Central memory CD8-positive, alpha-beta T cell (primary cell): Measurements from ENCODE around the gene FOXB2.
"Not testable (repeated sequence)": the region's sequence is repeated elsewhere in the genome, so short reads cannot be mapped to it uniquely, and the experiment has no call there.

ENCODE experiments used
- ATAC-seq: fragments of 150-1000 bp; cut with Tn5 transposase; replicated peaks from 2 replicates; pipeline ENCODE4 v1.10.0; 2022; ENCODE audit warnings: mild to moderate bottlenecking, moderate FRiP score, moderate number of reproducible peaks; ENCODE audit not compliant: poor library complexity, severe bottlenecking; ENCODE audit errors: extremely low read depth
- DNase-seq, 2 donors: peaks; one replicate each; pipeline ENCODE4 v3.0.0; 2021; ENCODE audit warnings: low spot score in 2 of 2
- H3K27ac Mint-ChIP-seq: one replicate; pipeline ENCODE4 v1.8.0; 2022; ENCODE audit warnings: low read depth, mild to moderate bottlenecking, moderate library complexity, mixed read lengths
- H3K27me3 Mint-ChIP-seq: one replicate; pipeline ENCODE4 v1.8.0; 2022; ENCODE audit warnings: mixed read lengths
- H3K36me3 Mint-ChIP-seq: one replicate; pipeline ENCODE4 v1.8.0; 2022; ENCODE audit warnings: mild to moderate bottlenecking, moderate library complexity, mixed read lengths; ENCODE audit not compliant: insufficient read depth
- H3K4me1 Mint-ChIP-seq: one replicate; pipeline ENCODE4 v1.8.0; 2022; ENCODE audit warnings: mixed read lengths
- H3K4me3 Mint-ChIP-seq: one replicate; pipeline ENCODE4 v1.8.0; 2022; ENCODE audit warnings: mild to moderate bottlenecking, moderate library complexity, mixed read lengths
- H3K9me3 Mint-ChIP-seq: one replicate; pipeline ENCODE4 v1.8.0; 2022; ENCODE audit warnings: mixed read lengths

Gene FOXB2

DNA sequence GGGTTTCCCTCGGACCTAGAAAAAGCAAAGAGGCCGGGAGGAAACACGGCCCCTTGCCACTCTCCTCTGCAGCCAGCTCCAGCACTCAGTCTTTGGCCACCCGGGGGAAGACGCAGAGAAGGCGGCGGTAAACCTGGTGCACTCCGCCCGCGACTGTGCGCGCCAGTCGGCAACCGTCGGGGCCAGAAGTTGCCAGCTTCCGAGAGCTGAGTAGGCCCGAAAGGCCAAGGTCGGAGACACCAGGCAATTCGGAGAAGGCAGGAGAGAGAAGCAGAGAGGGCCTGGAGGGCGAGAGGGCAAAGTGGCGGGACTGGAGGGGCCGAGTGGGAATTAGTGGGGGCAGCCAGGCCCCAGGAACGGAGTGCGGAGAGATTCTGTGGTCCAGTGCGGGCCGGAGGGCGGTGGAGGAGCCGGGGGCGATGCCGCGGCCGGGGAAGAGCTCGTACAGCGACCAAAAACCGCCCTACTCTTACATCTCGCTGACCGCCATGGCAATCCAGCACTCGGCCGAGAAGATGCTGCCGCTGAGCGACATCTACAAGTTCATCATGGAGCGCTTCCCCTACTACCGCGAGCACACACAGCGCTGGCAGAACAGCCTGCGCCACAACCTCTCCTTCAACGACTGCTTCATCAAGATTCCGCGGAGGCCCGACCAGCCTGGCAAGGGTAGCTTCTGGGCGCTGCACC is at the start of gene FOXB2:
Gene FOXB2 (plus strand): TSS at position 420 of the 690 bp plus-strand sequence. CDS start 0 bp downstream, at position 420.
- Mint-ChIP-seq H3K27ac (no peak within 1 kb of the TSS), H3K9me3 (no peaks in the 10 kb centered on the region), H3K36me3 (peaks cover 7% of the 10 kb centered on the region), H3K27me3 (peaks cover 92% of the 10 kb centered on the region), H3K4me1 (peaks cover 9% of the 10 kb centered on the region), H3K4me3 (no peak within 1 kb of the TSS)
- ATAC-seq, result no peak
- no peak for DNase-seq

DNA sequence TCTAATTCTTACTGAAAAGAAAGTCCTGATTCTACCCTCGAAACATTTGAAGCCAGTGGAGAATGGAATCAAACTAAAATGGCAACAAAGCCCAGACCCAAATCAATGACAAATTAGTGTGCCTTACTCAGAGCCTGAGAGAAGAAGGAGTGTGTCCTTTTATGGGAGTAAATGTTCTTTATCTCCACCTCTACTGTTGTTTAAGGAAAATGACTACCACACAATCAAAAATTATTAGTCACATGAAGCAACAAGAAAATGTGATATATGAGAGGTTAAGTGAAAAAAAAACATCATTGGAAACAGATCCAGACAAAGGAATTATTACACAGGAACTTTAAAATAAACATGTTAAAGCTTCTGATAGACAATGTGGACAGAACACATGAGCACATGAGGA is 49.7 kb upstream of the FOXB2 start:
- ATAC-seq (no peak), DNase-seq (no peak)
- H3K4me3 Mint-ChIP-seq, result no peak overlapping the region
- H3K36me3 Mint-ChIP-seq, result no peaks in the 10 kb centered on the region
- no peak overlapping the region for H3K27ac Mint-ChIP-seq
- peaks cover 8% of the 10 kb centered on the region for H3K27me3 Mint-ChIP-seq
- H3K4me1 Mint-ChIP-seq, result no peaks in the 10 kb centered on the region
- H3K9me3 Mint-ChIP-seq, result no peaks in the 10 kb centered on the region

DNA sequence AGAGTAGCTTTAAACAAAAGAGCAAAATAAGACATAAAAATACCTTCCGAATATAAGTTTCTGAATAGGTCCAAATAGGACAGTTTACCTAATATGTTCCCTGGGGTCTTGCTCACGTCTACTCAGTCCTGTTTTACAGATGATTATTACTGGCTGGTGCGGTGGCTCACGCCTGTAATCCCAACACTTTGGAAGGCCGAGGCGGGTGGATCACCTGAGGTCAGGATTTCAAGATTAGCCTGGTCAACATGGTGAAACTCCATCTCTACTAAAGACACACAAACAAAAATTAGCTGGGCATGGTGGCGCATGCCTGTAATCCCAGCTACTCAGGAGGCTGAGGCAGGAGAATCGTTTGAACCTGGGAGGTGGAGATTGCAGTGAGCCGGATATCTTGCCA is 40.6 kb upstream of the FOXB2 start:
- peaks cover 24% of the 10 kb centered on the region for H3K27me3 Mint-ChIP-seq
- H3K4me1 Mint-ChIP-seq, H3K9me3 Mint-ChIP-seq, H3K27ac Mint-ChIP-seq, H3K4me3 Mint-ChIP-seq, ATAC-seq, H3K36me3 Mint-ChIP-seq, DNase-seq: not testable (repeated sequence)

DNA sequence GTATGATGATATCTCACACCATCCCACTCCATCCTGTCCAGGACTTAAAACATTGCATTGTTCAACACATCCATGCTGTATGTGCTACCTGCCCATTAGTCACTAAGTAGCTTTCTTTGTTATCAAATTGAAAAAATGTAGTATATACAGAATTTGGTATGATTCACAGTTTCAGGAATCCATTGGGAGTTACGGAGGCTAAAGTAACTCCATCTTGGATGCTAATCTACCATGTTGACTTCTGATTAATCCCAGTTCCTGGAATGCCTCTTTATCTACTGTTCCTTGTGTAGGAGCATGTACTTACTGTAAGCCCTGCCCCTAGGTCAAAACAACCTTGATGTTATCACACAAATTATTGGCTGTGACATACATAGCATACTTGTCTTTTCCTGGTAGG is 38.9 kb upstream of the FOXB2 start:
- no peak overlapping the region for H3K27ac Mint-ChIP-seq
- ATAC-seq (no peak), DNase-seq (no peak)
- H3K36me3 Mint-ChIP-seq, result no peaks in the 10 kb centered on the region
- peaks cover 24% of the 10 kb centered on the region for H3K27me3 Mint-ChIP-seq
- no peaks in the 10 kb centered on the region for H3K4me1 Mint-ChIP-seq
- H3K9me3 Mint-ChIP-seq, result no peaks in the 10 kb centered on the region
- no peak overlapping the region for H3K4me3 Mint-ChIP-seq

DNA sequence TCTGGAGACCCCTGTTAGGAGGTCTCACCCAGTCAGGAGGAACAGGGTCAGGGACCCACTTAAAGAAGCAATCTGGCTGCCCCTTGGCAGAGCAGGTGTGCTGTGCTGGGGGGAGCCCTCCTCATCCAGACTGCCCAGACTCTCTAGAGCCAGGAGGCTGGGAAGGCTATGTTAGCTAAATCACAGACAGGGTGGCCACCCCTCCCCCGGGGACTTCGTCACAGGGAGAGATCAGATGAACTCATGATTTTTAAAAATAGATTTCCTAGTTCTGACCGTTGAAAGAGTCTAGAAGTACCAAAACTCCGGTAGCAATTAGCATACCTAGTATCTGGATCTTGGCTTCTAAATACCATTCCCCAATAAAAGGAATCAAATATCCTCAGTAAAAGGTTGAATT is 35.0 kb upstream of the FOXB2 start:
- Mint-ChIP-seq H3K27ac (no peak overlapping the region), H3K4me3 (no peak overlapping the region), H3K36me3 (no peaks in the 10 kb centered on the region), H3K4me1 (no peaks in the 10 kb centered on the region), H3K27me3 (no peaks in the 10 kb centered on the region), H3K9me3 (no peaks in the 10 kb centered on the region)
- ATAC-seq, result no peak
- DNase-seq, result no peak

DNA sequence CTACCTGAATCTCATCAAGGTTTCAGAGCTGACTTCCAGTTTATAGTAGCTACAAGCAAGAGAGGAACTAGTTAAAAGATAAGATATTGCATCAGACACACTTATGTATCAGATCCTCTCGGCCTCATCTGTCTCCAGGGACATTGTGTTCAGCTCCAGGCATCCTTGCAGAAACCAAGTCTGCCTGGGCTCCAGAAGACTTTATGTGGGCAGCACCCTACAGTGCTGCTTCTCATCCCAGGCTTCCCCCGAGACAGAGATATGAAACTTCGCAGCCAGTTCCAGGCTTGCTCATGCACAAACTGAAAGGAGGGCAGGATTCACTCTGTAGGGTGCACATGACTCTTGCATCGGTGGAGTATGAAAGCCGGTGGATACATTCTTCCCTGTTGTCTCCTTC is 33.9 kb upstream of the FOXB2 start:
- no peak overlapping the region for H3K4me3 Mint-ChIP-seq
- no peaks in the 10 kb centered on the region for H3K9me3 Mint-ChIP-seq
- DNase-seq (no peak), ATAC-seq (no peak)
- no peaks in the 10 kb centered on the region for H3K36me3 Mint-ChIP-seq
- H3K4me1 Mint-ChIP-seq, result no peaks in the 10 kb centered on the region
- no peak overlapping the region for H3K27ac Mint-ChIP-seq
- no peaks in the 10 kb centered on the region for H3K27me3 Mint-ChIP-seq

DNA sequence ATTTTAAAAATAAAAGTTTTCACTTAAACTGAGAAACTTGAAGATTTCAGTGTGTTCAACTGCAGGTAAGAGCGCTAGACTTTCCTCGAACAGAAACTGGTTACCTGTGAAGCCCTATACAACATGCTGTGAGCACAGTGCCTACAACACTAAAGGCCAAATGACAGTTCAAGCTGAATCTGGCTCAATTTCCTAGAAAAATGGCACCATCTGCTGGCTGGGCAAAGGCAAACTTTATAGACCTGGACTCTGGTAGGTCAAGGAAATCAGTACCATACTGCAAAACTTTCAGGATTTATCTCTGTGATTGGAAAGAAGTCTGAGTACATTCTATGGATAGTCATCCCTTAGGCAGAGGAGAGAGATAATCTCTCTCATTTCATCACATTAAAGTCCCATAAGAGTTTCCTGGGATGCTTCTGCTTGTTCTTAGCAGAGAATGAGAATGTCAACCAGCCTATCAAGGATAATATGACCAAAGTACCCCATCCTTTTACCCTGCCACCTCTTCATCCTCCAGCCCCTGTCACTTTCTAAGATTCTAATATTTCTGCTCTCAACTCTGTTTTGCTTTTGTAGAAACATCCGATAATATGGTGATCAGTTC is 31.8 kb upstream of the FOXB2 start:
- no peak overlapping the region for H3K4me3 Mint-ChIP-seq
- H3K27ac Mint-ChIP-seq, result no peak overlapping the region
- H3K27me3 Mint-ChIP-seq, result no peaks in the 10 kb centered on the region
- no peaks in the 10 kb centered on the region for H3K36me3 Mint-ChIP-seq
- DNase-seq (no peak), ATAC-seq (no peak)
- H3K9me3 Mint-ChIP-seq, result no peaks in the 10 kb centered on the region
- no peaks in the 10 kb centered on the region for H3K4me1 Mint-ChIP-seq

DNA sequence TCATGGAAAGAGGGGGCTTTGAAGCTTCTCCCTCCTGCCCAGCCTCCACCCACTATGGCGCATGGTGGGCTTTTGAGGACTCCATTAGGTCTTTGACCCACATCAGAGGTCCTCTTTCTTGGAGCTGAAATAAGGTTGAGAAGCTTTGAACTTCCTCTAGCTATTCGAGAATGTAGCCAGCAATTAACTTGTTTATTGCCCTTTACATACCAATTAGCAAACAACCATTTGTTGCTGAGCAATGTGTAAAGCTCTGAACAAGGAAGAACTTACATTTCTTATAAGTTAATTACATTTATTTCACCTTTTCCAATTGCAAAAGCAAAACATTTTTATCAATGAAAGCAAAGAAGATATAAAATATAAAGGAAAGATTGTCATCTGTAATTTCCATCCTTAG is 30.5 kb upstream of the FOXB2 start:
- Mint-ChIP-seq H3K9me3 (no peaks in the 10 kb centered on the region), H3K4me1 (no peaks in the 10 kb centered on the region), H3K4me3 (no peak overlapping the region), H3K36me3 (no peaks in the 10 kb centered on the region), H3K27ac (no peak overlapping the region), H3K27me3 (no peaks in the 10 kb centered on the region)
- no peak for ATAC-seq
- no peak for DNase-seq

DNA sequence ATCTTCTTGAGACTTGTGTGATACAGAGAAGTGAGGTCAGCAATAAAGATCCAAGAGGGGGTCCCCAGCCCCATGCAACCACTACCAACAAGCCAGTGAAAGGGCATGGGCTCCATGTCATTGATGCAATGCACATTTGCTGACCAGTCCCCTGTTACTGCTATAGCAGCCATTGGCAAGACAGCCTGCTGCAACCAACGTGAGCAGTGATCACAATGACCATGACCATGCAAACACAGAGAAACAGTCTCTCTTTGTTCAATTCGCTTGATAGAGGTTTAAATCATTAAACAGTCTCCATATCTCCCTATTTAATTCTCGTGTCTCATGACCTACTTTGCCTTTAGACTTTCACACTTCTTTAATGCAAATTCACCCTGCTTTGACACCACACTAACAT is 30.0 kb upstream of the FOXB2 start:
- no peaks in the 10 kb centered on the region for H3K4me1 Mint-ChIP-seq
- no peak overlapping the region for H3K4me3 Mint-ChIP-seq
- ATAC-seq, result no peak
- no peak for DNase-seq
- H3K36me3 Mint-ChIP-seq, result no peaks in the 10 kb centered on the region
- H3K27me3 Mint-ChIP-seq, result no peaks in the 10 kb centered on the region
- H3K27ac Mint-ChIP-seq, result no peak overlapping the region
- no peaks in the 10 kb centered on the region for H3K9me3 Mint-ChIP-seq

DNA sequence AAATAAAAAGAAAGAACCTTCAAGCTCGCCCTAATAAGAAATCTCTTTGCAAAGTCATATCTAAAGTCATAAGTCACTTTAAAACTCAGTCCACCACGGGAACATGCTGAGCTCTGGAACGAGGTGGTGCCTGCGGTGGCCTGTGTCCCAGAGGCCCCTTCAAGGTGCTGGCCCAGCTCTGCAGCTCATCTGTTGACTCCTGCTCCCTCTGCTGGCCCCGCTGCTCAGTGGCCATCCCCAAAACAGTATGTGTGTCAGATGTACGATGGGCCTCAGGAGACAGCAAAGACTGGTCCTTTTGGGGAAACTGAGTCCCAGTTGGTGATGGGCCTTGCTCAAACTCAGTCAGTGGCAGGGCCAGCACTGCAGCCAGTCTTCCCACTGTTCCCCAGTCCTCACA is 22.8 kb upstream of the FOXB2 start:
- ATAC-seq (no peak), DNase-seq (no peak)
- Mint-ChIP-seq H3K4me3 (no peak overlapping the region), H3K27ac (no peak overlapping the region), H3K4me1 (no peaks in the 10 kb centered on the region), H3K27me3 (peaks cover 17% of the 10 kb centered on the region), H3K9me3 (no peaks in the 10 kb centered on the region), H3K36me3 (no peaks in the 10 kb centered on the region)

DNA sequence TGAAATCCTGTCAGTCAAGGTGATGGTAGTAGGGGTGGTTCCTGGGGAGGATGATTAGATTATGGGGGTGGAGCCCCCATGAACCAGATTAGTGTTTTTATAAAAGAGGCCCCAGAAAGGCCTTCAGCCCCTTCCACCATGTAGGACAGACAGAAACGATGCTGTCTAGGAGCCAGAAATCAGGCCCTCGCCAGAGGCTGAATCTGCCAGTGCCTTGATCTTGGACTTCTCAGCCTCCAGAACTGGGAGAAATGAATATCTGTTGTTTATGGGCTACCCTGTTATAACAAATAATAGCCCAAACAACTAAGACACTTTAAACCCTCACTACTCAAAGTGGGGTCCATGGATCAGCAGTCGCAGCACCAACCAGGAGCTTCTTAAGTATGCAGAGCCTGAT is 20.2 kb upstream of the FOXB2 start:
- Mint-ChIP-seq H3K9me3 (no peaks in the 10 kb centered on the region), H3K4me1 (no peaks in the 10 kb centered on the region), H3K36me3 (no peaks in the 10 kb centered on the region), H3K4me3 (no peak overlapping the region), H3K27ac (no peak overlapping the region), H3K27me3 (peaks cover 40% of the 10 kb centered on the region)
- ATAC-seq, result no peak
- DNase-seq, result no peak

DNA sequence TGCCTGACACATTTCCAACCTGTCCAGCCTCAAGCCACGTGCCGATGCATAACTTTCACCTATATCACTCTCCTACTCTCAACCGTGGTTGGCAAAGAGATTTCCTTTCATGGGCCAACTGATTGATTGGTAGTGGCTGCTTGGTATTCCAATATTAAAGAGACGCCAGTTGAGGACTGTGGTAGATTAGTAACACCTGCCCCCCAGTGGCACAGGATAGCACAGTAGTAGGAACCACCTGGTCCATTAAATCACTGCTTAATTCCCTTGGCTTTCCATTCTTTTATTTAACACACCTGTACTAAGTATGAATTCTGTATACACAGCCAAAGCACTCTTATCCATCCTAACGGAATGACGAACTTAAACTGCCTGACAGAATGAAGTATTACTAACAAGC is 19.1 kb upstream of the FOXB2 start:
- DNase-seq (no peak), ATAC-seq (no peak)
- Mint-ChIP-seq H3K27me3 (peaks cover 51% of the 10 kb centered on the region), H3K4me1 (no peaks in the 10 kb centered on the region), H3K4me3 (no peak overlapping the region), H3K9me3 (no peaks in the 10 kb centered on the region), H3K36me3 (no peaks in the 10 kb centered on the region), H3K27ac (no peak overlapping the region)

DNA sequence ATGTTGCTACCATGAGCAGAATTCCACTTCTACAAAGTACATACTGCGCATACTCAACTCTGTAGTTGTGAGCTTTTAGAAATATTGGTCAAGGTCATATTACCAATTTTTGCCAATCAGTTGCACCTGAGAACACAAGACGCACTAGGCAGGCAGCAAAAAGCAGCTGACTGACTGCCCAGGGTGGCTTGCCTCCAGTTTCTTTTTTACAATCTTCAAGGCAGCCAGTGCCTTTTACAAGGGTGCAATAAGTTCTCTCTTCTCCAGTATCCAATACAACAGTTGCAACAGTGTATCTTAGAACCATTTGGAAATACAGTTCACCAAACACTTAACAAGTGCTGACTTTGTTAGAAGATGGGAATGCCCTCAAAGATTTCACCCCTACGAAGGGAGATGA is 16.1 kb upstream of the FOXB2 start:
- no peak overlapping the region for H3K27ac Mint-ChIP-seq
- no peak for DNase-seq
- ATAC-seq, result no peak

More for the DNA sequence above, 16.1 kb upstream of the FOXB2 start:
- no peaks in the 10 kb centered on the region for H3K9me3 Mint-ChIP-seq
- H3K36me3 Mint-ChIP-seq, result no peaks in the 10 kb centered on the region
- no peak overlapping the region for H3K4me3 Mint-ChIP-seq
- no peaks in the 10 kb centered on the region for H3K4me1 Mint-ChIP-seq
- H3K27me3 Mint-ChIP-seq, result peaks cover 63% of the 10 kb centered on the region
